Mesenchymal stem cell (in vitro differentiated cells and primary cell): ENCODE data around the gene IFITM1.
"Not testable (repeated sequence)": the region's sequence is repeated elsewhere in the genome, so short reads cannot be mapped to it uniquely, and the experiment has no call there.

Experiments
- DNase-seq: peaks from one replicate; pipeline ENCODE4 v3.0.0-alpha.2; 2013
- H2AFZ ChIP-seq: one replicate; pipeline ENCODE4 v1.6.1; 2013; ENCODE audit warnings: low read depth, mild to moderate bottlenecking, control low read depth, inconsistent platforms, low read length, moderate library complexity
- H2AK5ac ChIP-seq: 2 replicates; pipeline ENCODE4 v1.6.1; 2013; ENCODE audit warnings: low read length, moderate library complexity, mild to moderate bottlenecking, inconsistent platforms; ENCODE audit not compliant: severe bottlenecking
- H2BK120ac ChIP-seq: one replicate; pipeline ENCODE4 v1.6.1; 2013; ENCODE audit warnings: low read depth, mild to moderate bottlenecking, inconsistent platforms, low read length, moderate library complexity
- H2BK12ac ChIP-seq, 2 experiments: one replicate each; pipeline ENCODE4 v1.6.1; 2013; ENCODE audit warnings: inconsistent platforms in 2 of 2, low read length in 2 of 2, mild to moderate bottlenecking in 2 of 2, moderate library complexity in 2 of 2, control low read depth in 1 of 2
- H2BK15ac ChIP-seq: one replicate; pipeline ENCODE4 v1.6.1; 2013; ENCODE audit warnings: mild to moderate bottlenecking, low read depth, inconsistent platforms; ENCODE audit not compliant: poor library complexity, severe bottlenecking
- H2BK5ac ChIP-seq: 2 replicates; pipeline ENCODE4 v1.6.1; 2013; ENCODE audit warnings: low read depth, mild to moderate bottlenecking, low read length, control low read depth, inconsistent platforms; ENCODE audit not compliant: poor library complexity, severe bottlenecking
- H3K14ac ChIP-seq, 2 experiments: one replicate each; pipeline ENCODE4 v1.6.1; 2013; ENCODE audit warnings: inconsistent platforms in 2 of 2, low read length in 2 of 2, control low read depth in 1 of 2, mild to moderate bottlenecking in 1 of 2, moderate library complexity in 1 of 2
- H3K18ac ChIP-seq, 2 experiments: one replicate each; pipeline ENCODE4 v1.6.1; 2013; ENCODE audit warnings: inconsistent platforms in 2 of 2, low read length in 2 of 2, control low read depth in 1 of 2, low read depth in 1 of 2, mild to moderate bottlenecking in 1 of 2
- H3K23ac ChIP-seq, 2 experiments: one replicate each; pipeline ENCODE4 v1.6.1; 2013; ENCODE audit warnings: inconsistent platforms in 2 of 2, low read length in 2 of 2, mild to moderate bottlenecking in 2 of 2, moderate library complexity in 2 of 2, control low read depth in 1 of 2
- H3K27ac ChIP-seq: 2 replicates; pipeline ENCODE4 v1.5.1; 2013; ENCODE audit warnings: mild to moderate bottlenecking, moderate library complexity, low read length, control low read depth, inconsistent platforms; ENCODE audit not compliant: poor library complexity, severe bottlenecking
- H3K27me3 ChIP-seq, 2 experiments: 2 replicates each; pipeline versions ENCODE4 v1.6.1 to v1.7.0; 2013; ENCODE audit warnings: low read length in 2 of 2, mild to moderate bottlenecking in 2 of 2, moderate library complexity in 2 of 2, control low read depth in 1 of 2, inconsistent platforms in 1 of 2; ENCODE audit not compliant: control insufficient read depth in 1 of 2, insufficient read depth in 1 of 2
- H3K36me3 ChIP-seq, 2 experiments: 2 replicates each; pipeline versions ENCODE4 v1.6.1 to v1.7.0; 2013; ENCODE audit warnings: low read length in 2 of 2, control low read depth in 1 of 2, inconsistent platforms in 1 of 2, low read depth in 1 of 2, mild to moderate bottlenecking in 1 of 2; ENCODE audit not compliant: insufficient read depth in 2 of 2, control insufficient read depth in 1 of 2
- H3K4ac ChIP-seq, 2 experiments: one replicate each; pipeline ENCODE4 v1.6.1; 2013; ENCODE audit warnings: inconsistent platforms in 2 of 2, low read length in 2 of 2, mild to moderate bottlenecking in 2 of 2, moderate library complexity in 2 of 2, control low read depth in 1 of 2, low read depth in 1 of 2
- H3K4me1 ChIP-seq: 2 replicates; pipeline ENCODE4 v1.6.1; 2013; ENCODE audit warnings: low read depth, low read length, control low read depth; ENCODE audit not compliant: control insufficient read depth, insufficient read depth
- H3K4me2 ChIP-seq: 2 replicates; pipeline ENCODE4 v1.6.1; 2013; ENCODE audit warnings: low read length, mild to moderate bottlenecking, inconsistent platforms; ENCODE audit not compliant: poor library complexity, severe bottlenecking
- H3K4me3 ChIP-seq, 2 experiments: 2 replicates each; pipeline versions ENCODE4 v1.5.1 to v1.7.0; 2013; ENCODE audit warnings: low read length in 2 of 2, mild to moderate bottlenecking in 2 of 2, control low read depth in 1 of 2, low read depth in 1 of 2; ENCODE audit not compliant: insufficient read depth in 1 of 2
- H3K79me1 ChIP-seq: replicated peaks from 2 replicates; pipeline ENCODE4 v1.6.1; 2013; ENCODE audit warnings: mild to moderate bottlenecking, control low read depth, low read length, inconsistent platforms; ENCODE audit not compliant: poor library complexity, severe bottlenecking
- H3K9ac ChIP-seq: 2 replicates; pipeline ENCODE4 v1.7.0; 2013; ENCODE audit warnings: mild to moderate bottlenecking, low read length, moderate library complexity
- H3K9me3 ChIP-seq: 2 replicates; pipeline ENCODE4 v1.7.0; 2013; ENCODE audit warnings: mild to moderate bottlenecking, low read length; ENCODE audit not compliant: control insufficient read depth
- H4K8ac ChIP-seq: one replicate; pipeline ENCODE4 v1.6.1; 2013; ENCODE audit warnings: inconsistent platforms, mild to moderate bottlenecking, low read length, moderate library complexity
- H4K91ac ChIP-seq: one replicate; pipeline ENCODE4 v1.6.1; 2013; ENCODE audit warnings: mild to moderate bottlenecking, low read length, inconsistent platforms
- WGBS: methylation state at CpG from one replicate; pipeline ENCODE4 v1.1.7; 2013; ENCODE audit warnings: mixed read lengths; 5-methylcytosine and 5-hydroxymethylcytosine counted together

Gene IFITM1

DNA sequence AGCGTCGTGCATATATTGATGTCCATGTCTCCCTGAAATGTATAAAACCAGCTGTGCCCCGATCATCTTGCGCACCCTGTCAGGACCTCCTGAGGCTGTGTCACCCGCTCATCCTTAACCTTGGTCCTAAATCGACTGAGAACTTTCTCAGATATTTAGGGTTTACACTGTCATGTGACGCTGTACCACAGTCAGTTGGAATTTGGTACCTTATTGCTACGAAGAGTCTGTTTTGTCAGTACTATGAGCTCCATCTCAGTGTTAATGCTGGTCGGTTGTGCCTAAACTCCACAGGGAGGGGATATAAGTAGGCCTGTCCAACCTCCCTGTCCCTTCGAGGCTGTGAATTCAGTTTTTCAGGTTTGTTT lies 8.0 kb upstream of the IFITM1 start:
- Histone ChIP-seq H3K4me2 (no peak overlapping the region), H3K4me3 (no peak overlapping the region), H2AK5ac (peak overlapping the region; percentile 90), H4K8ac (no peak overlapping the region), H2BK15ac (peak overlapping the region; percentile 73), H3K9me3 (no peaks in the 10 kb centered on the region), H3K79me1 (peaks cover 4% of the 10 kb centered on the region), H4K91ac (peak overlapping the region; percentile 43), H3K9ac (no peak overlapping the region), H3K23ac (no peak overlapping the region), H2BK120ac (no peak overlapping the region), H3K14ac (no peak overlapping the region), H2BK5ac (no peak overlapping the region), H3K4ac (peak overlapping the region in 1 of 2 experiments; percentile 74), H3K36me3 (no peaks in the 10 kb centered on the region), H3K27ac (no peak overlapping the region), H2BK12ac (peak overlapping the region; percentile 89 to 94), H3K4me1 (peaks cover 19% of the 10 kb centered on the region), H3K18ac (peak overlapping the region in 1 of 2 experiments; percentile 19), H2AFZ (no peak overlapping the region), H3K27me3 (peaks cover 0 to 3% of the 10 kb centered on the region in 2 experiments)
- 91% methylated on average over 10 of the region's 10 CpGs for whole genome bisulfite sequencing
- DNase-seq: no peak

DNA sequence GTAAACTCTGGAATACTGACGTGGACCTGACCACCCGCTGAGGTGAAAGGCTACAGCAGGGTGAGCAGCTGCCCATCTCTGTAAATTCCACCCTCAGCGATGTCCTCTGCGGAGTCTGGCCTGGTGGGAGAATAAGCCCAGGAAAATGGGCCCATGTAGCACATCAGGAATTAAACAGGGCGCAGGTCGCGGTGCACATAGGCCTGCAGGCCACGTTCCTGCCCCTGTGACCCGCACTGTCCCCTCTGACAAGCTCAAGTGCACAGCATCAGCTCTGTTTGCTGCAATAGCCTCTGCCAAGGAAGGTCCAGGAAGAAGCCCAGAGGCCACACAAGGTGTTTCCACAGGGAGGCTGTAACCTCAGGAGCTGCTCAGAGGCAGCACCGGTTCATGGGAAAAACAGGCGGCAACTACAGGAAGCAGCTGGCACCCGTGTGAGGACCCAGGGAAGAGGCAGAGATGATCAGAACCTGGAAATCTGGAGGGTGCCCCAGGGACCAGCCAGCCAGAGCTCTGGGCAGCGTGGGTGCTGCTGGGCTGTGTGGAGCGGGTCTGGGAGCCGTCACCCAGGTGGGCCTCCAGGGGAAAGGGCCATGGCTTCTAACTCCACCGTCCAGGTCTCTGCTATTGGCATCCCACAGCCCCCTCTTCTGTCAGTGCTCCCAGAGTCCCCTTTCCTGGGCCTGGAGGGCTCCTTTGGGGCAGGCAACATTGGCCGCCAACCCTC lies 7.0 kb upstream of the IFITM1 start:
- Histone ChIP-seq H2BK15ac (peak overlapping the region; percentile 50), H2BK5ac (no peak overlapping the region), H3K27ac (no peak overlapping the region), H3K4me1 (peaks cover 19% of the 10 kb centered on the region), H3K4me3 (no peak overlapping the region), H2AFZ (no peak overlapping the region), H4K8ac (no peak overlapping the region), H3K79me1 (peaks cover 4% of the 10 kb centered on the region), H3K9me3 (no peaks in the 10 kb centered on the region), H2BK120ac (peak overlapping the region; percentile 42), H3K36me3 (no peaks in the 10 kb centered on the region), H3K4me2 (no peak overlapping the region), H3K4ac (peak overlapping the region; percentile 69 to 74), H3K14ac (no peak overlapping the region), H3K27me3 (no peaks in the 10 kb centered on the region), H3K9ac (no peak overlapping the region), H2AK5ac (peak overlapping the region; percentile 1), H3K23ac (no peak overlapping the region), H3K18ac (peak overlapping the region; percentile 45 to 67), H2BK12ac (peak overlapping the region; percentile 81 to 83), H4K91ac (peak overlapping the region; percentile 74)
- 93% methylated on average over 17 of the region's 17 CpGs for WGBS
- no peak for DNase-seq

GRCh38 chr11:307766-308708 lies 5.8 kb upstream of the IFITM1 start, which contains the start of gene IFITM2:
IFITM2 (plus strand) TSS chr11:307816; CDS start chr11:308193, 377 bp downstream.
- 34% methylated on average over 16 of the region's 28 CpGs for WGBS

More at GRCh38 chr11:307766-308708, 5.8 kb upstream of the IFITM1 start, which contains the start of gene IFITM2:
- DNase-seq: peak; percentile 92
- H3K36me3 ChIP-seq, H3K79me1 ChIP-seq, H3K27me3 ChIP-seq, H2AFZ ChIP-seq, H2BK5ac ChIP-seq, H3K23ac ChIP-seq, H3K9me3 ChIP-seq: not testable (repeated sequence)
- H3K9ac ChIP-seq: peak within 1 kb of the TSS; percentile 84
- H4K91ac ChIP-seq: peak within 1 kb of the TSS; percentile 99
- peak within 1 kb of the TSS; percentile 60 to 94 for H3K4me3 ChIP-seq
- peak within 1 kb of the TSS; percentile 81 for H2BK15ac ChIP-seq
- H3K4me2 ChIP-seq: peak within 1 kb of the TSS; percentile 59
- peak within 1 kb of the TSS; percentile 86 to 88 for H3K4ac ChIP-seq
- H2AK5ac ChIP-seq: peak within 1 kb of the TSS; percentile 76
- peaks cover 21% of the 10 kb centered on the region for H3K4me1 ChIP-seq
- peak within 1 kb of the TSS; percentile 94 to 99 for H3K18ac ChIP-seq
- H3K14ac ChIP-seq: peak within 1 kb of the TSS in 1 of 2 experiments; percentile 89
- peak within 1 kb of the TSS; percentile 83 to 89 for H2BK12ac ChIP-seq
- H3K27ac ChIP-seq: peak within 1 kb of the TSS; percentile 69
- H2BK120ac ChIP-seq: peak within 1 kb of the TSS; percentile 93
- peak within 1 kb of the TSS; percentile 97 for H4K8ac ChIP-seq
